NCI-H2107 treated with DMSO at 0.1 percent for 48 hours (cell line): ENCODE data around the gene DDC.
"Not testable (repeated sequence)": the region's sequence is repeated elsewhere in the genome, so short reads cannot be mapped to it uniquely, and the experiment has no call there.

Experiments
- DNase-seq: peaks from one replicate; lab custom pipeline; 2025; ENCODE audit not compliant: unreplicated experiment; lab: John Stamatoyannopoulos, UW

DDC gene

DNA sequence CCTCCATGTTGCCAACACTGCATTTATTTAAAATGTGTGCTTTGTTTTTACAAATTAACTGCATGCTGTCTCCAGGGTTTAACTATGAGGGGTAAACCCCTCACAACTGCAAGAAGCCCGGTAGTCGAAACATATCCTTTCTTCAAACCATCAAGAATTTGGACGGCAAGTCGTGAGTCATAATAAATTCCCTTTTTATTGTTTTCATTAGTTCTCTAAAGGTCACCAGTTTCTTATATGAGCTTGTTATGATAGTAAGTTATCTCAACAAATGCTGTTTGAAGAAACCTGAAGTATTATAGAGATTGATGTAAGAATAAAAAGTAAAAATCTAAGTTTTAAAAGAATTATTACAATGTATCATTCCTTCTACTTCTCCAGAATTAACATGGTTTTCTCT, 102.8 kb downstream of the DDC start:
- DNase-seq, result no peak

DNA sequence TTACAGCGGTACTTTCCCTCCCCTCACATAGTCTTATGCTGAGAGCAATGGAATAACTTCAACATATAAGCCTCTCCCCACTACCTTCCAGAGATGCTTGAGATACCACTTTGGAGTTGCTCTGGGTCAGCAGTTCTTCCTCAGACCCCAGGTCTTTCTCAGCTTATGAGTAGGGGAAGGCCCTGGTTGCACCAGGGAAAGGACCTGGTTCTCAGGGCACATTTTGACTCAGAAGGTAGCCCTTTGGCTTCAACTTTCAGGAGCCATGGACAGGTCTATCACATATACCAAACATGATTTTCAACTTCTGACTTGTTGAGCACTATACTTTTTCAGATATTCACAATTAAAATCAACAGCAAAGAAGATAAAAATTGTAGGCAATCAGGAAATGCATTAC, 103.5 kb downstream of the DDC start:
- DNase-seq, result no peak

DNA sequence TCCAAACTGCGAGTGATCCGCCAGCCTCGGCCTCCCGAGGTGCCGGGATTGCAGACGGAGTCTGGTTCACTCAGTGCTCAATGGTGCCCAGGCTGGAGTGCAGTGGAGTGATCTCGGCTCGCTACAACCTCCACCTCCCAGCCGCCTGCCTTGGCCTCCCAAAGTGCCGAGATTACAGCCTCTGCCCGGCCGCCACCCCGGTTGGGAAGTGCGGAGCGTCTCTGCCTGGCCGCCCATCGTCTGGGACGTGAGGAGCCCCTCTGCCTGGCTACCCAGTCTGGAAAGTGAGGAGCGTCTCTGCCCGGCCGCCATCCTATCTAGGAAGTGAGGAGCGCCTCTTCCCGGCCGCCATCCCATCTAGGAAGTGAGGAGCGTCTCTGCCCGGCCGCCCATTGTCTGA, 106.0 kb downstream of the DDC start:
- not testable (repeated sequence) for DNase-seq

DNA sequence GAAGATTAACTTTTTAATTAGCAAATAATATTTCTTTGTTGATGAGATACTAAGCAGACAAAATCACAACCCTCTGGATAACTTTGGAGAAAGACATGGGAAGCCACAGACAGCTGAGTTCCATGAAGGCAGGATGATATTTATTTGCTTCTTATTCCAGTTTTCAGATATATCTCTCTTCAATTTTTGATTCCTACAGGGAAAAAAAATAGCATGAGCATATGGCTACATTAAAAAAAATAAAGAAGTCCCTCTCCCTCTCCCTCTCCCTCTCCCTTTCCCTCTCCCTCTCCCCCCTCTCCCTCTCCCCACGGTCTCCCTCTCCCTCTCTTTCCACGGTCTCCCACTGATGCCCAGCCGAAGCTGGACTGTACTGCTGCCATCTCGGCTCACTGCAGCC, 106.6 kb downstream of the DDC start:
- not testable (repeated sequence) for DNase-seq

DNA sequence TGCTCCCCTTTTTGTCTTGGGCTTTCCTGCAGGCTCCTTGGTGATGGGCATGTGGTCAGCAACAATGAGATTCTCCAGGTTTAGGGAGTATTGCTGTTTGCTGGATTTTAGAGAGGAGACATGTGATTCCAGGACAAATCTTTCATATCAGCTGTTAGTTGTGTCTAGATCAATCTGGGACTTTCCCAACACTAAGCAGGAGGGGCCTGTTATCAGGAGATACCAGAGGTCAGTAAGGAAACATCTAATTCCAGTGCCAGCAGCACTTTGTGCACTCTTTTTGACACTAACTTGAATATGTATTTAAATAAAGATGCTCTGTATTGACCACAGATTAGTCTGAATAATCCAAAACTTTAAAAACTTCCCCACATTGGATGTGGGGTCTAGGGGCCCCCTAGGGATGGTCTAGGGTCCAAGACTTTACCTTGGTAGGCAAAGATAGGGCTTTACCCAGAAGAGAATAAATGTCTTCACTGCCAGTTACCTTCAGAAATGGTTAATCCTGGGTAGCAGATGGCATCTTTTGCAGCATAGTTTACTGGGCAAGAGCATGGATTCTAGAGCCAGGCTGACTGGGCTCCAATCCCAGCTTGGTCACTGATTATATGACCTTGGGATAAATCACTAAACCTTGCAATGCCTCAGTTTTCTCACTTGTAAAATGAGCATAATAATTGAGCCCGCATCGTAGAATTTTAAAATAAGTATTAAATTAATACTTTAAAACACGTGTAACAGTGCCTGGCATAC, 108.7 kb downstream of the DDC start:
- no peak for DNase-seq

DNA sequence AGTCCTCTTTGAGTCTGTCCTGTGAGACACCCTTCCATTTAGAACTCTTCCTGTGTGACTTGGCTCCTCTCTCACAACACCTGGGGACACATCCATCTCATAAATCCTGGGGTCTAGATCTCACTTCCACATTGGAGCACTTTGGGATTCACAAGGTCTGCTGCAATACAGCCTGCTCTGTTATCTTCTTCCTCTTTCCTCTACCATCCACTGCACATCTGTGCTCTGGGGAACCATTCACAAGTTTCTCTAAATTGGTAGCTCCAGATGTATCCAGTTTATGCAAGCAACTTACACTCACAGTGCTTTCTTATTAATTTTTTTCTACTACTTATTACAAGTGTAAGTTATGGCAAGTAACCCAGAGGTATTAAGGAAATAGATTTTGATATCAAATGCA, 109.5 kb downstream of the DDC start:
- no peak for DNase-seq

DNA sequence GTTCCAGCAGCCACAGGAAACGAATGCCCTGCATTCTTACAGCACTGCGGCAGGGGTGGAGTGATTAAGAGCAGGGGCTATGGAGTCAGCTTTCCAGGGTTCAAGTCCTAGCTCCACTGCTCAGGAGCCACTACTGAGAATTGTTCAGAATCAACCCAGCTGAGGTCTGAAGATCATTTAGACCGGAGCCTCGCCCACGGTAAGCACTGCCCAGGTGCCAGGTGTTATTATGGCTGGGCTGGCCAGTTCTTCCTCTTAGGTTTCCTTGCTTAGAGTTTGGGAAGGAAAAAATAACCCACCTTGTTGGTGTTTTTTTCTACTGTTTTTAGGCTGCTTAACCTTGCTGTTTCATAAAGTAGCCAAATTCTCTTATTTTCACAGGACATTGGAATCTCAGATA, 110.2 kb downstream of the DDC start:
- DNase-seq, result no peak

DNA sequence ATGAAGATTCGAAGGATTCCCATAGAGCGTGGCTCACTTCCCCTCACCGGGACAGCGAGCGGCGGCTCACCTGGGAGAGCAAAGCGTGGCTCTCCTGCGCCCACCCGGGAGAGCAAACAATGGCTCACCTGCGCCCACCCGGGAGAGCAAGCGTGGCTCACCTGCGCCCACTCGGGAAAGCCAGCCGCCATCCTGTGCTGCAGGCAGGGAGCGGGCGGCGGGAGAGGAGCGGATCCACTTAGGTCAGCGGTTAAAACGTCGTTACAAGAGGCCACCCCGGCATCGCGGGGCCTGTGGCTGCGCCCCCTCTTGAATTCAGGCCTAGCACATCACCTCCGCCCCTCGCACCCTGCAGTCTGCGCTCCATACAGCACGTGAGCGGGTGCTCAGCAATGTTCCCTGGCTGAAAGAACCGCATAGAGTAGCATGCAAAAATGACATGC, 114.6 kb downstream of the DDC start:
- DNase-seq, result no peak

DNA sequence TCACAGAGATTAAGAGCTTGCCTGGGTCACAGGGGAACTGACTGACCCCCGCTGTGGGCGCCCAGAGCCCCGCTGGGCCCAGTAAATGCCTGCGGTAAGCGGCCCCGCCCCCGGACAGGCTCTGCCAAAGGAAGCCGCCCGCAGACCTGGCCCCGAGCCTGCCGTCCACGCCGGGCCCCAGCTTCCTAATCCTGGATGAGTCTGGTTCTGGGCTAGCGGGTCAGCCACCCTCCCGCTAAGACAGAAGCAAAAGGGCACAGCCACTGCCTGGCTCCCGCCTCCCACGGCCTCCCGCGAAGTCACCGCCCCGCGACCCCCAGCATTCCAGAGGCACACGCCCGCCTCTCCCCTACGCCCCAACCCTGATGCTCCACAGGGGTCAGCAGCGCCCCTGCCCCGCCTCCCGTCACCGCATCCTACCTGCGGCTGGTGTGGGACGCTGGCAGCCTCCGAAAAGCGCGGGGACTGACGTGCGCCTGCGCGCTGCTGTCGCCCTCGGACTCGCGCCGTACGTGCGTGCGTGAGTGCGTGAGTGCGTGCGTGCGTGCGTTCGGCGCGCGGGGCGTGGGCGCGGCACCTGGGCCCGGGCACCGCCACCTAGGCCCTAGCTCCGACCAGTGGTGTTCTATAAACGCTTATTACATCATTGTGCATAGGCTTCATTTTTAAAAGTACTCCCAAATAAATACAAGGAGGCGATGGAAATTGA, 115.2 kb downstream of the DDC start, which contains the start of gene FIGNL1:
Gene FIGNL1, minus strand, starts transcription at position 470 of the 709 bp plus-strand sequence. CDS start 3,063 bp downstream, outside the sequence.
- DNase-seq, result peak; percentile 58

DNA sequence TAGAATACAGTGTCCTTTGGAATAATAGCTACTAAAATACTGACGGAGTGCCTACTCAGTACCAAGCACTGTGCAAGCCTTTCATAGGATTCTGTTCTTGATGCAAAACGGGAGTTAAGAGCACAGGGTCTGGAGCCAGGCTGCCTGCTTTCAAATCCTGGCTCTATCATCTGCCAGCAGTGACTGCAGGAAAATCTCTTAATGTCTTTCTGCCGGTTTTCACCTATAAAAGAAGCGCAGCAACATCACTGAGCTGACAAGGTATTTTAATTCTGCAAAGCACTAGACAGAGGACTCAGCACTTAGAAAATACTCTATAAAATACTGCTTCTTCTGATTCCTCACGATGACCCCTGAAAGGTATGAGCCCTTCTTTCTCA, 115.7 kb downstream of the DDC start:
- no peak for DNase-seq

DNA sequence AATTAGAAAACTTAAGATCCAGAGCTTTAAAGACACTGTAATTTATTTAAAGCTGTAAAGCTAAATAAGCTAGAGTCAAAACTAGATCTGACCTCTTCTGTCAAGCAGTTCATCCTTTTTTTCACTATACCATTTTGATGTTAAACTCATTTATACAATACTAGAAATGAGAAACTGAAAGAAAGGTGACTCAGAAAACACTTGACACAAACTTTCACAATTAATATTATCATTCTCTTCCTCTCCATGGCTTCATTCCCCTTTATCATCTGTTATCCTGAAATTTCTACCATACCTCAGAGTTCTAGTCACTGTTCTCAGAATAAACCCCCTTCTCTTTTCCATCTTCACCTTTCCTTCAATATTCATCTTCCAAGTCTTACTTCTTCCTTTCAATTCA, 116.4 kb downstream of the DDC start:
- no peak for DNase-seq

DNA sequence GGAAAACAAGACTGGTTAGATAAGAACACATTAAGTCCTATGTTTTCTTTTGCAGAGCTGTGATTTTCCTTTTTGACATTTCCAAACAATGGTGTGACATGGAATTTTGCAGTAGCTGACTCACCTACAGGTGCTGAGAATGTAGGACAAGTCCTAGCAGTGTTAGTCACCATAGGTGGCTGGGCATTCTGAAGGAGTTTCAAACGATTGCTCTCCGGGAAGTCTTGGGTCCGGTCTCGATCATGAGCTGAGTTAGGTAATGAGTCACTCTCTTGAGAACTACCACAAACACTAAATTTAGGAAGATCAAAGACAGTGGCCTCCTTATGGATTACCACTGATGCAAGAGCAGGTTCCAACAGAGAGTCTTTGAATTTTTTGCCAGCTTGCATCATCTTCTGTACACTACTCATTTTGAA, 118.7 kb downstream of the DDC start:
- no peak for DNase-seq

DNA sequence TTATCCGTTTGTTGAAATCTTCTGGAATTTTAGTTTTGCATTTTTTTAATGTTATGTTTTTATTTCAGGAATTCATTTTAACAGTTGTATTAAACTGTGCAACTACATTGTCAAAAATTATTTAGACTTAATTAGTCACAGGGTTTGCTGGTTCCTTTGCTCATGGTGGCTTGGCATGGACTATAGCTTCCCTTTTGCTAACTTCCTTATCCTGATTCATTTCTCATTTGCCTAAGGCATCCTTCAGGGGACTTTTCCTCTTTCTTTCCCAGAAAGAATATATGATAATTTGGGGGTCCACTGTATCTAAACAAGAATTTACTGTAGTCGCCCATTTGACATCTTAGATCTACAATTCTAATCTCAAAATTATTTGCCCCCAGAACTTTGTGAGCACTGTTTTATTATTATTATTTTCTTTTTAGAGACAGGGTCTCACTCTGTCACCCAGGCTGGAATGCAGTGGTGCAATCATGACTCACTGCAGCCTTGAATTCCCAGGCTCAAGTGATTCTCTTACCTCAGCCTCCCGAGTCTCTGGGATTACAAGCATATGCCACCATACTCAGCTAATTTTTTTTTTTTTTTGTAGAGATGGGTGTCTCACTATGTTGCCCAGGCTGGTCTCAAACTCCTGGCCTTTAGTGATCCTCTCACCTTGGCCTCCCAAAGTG, 128.9 kb downstream of the DDC start:
- DNase-seq, result no peak

DNA sequence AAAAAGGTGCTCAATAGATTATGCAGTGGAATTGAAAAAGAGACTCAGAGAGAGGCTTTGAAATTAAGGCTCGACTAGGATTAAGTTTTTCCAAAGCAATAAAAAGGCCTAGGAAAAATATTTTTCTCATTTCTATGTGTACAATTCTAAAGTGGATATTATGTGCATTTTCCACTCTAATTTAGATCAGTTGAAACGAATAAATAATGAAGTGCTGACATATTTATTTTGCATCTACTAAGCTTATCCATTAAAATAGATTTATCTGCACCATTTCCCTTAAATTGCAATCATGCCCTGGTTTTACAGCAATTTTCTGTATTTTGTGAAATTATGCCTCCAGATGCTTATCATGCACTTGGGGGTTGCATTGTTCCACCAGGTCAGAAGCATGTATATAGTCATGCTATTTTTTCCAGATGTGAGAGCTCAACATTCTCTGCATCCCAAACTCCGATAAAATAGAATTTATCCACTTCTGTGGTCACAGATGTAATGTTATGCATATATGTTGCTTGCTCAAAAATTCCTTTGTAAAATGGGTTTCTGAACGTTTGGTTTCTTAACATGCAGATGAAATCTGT, 133.4 kb downstream of the DDC start:
- no peak for DNase-seq

DNA sequence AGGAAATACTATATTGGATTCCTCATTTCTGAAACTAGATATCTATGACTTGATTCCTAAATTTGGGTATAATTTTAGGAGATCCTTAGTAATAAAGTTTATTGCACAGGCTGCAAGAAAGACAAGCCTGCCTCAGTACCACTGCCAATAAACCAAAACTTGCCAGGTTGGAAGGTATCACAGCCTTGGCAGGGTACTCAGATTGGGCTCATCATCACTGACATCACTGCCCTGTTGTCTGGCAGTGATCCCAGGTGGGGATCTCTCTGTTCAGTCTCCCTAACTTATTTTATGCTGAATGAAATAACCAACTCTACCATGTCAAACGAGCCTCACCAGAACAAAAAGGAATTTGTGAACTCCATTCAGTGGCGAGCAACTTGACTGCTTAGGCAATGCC, 133.9 kb downstream of the DDC start:
- no peak for DNase-seq

DNA sequence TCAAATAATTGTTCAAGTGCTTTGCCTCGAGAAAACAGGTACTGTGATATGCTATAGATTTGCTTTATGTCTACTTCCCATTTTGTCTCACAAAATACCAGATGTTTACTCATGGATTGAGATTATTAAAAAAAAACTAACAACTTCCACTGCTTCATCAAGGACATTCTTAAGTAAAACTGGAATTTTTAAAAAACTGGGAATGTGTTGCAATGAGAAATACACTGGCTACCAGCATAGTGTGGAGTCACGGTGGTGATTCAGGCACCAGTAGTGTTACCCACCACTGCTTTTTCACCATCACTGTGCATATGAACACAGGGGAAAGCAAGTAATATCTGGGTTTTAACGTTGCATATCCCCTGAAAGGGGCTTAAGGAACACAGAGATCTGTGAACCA, 136.3 kb downstream of the DDC start:
- DNase-seq, result no peak

DNA sequence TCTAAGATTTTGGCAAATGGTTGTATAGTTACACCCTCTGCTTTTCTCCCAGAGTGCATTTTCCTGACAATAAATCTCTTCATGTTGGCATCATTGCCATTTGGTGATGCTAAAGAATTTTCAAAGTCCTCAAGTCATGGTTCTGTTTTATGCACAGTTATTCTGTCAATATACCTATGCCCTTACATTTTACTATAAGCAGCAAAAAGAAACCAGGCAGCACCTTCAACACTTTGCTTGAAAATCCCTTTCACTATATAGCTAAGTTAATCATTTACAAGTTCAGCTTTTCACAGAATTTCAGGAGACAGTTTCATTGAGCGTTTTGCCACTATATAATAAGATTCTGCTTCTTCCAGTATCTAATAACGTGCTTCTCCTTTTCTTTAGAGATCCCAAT, 137.7 kb downstream of the DDC start:
- DNase-seq, result no peak

DNA sequence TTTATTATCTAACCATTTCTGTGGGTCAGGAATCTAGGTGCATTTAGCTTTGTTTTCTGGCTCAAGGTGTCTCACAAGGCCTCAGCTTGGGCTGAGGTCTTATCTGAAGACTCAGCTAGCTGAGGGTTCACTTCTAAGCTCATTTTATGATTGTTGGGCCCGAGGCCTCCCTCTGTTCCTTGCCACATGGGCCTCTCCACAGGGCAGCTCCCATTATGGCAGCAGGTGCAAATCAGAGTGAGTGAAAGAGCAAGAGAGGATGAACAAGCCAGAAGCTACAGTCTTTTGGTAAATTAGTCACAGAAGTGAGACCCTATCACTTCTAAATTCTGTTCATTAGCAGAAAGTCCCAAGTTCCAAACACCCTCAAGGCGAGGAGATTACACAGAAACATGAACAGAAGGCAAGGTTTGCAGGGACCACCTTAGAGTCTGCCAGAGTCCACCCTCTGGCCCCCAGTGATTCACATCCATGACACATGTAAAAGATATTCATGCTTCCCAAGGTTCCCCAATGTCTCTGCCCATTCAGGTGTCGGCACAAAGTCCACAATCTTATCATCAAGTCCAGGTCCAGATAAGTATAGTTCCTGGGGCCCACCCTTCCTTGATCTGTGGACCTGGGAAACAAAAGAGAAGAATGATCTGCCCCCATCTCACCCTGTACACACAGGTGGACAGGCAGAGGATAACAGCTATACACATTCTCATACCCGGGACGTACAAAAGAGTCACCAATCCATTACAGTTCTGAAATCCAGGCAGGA, 138.7 kb downstream of the DDC start:
- DNase-seq, result no peak

DNA sequence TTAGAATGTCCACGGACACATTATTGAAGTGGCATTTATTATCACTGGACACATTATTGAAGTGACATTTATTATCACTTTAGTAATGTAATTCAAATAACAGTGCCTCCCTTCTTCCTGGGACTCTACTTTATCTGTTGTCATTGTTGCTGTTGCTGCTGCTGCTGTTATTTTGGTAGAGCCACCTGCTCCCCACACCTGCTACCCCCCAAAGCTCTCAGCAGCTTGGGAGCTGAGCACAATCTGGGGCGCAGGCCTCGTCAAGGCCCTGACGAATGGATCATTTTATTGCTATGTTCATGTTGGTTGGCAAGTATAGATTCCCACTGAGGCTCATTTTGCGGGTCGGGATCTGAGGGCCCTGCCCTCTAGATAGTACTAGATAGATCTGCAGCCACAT, 139.9 kb downstream of the DDC start:
- no peak for DNase-seq

DNA sequence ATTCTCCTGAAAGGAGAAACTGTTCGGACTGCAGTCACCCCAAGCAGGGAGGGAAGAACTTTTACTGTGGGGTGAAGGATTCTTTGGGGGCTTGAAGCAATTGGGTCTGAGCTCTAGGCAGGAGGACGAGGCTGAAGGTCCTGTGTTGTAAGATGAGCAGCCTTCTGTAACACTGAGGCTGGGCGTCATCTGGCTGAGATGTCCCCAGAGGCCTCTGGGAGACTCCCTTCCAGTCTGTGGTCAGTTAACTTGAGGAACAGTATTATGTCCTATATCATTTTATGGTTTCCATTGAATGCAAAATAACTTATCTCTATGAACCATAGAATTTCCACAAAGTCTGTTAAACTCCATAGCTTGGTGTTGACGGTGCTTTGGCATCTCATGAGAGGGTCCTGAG, 141.3 kb downstream of the DDC start:
- DNase-seq, result no peak

DNA sequence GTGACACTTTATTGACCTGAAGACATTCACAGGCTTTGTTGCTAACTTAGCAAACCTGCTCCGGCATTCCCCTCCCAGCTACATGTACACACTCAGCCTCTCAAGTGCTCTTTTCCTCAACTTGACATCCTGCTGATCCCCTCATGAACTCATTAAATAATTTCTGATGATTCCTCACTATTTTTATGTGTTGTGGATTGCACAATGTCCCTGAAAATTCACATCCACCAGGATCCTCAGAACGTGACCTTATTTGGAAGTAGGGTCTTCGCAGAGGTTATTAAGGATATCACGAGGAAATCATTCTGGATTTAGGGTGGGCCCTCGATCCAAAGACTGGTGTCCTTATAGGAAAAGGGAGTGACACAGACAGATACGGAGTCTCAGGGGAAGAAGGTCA, 142.3 kb downstream of the DDC start:
- no peak for DNase-seq
